ENCODE measurements around the gene ZCCHC4.

- TF ChIP-seq CTCF (optimal IDR thresholded peaks at IDR 0.05 in 1 of 3, IDR thresholded peaks at IDR 0.05 in 1 of 3, conservative IDR thresholded peaks at IDR 0.05 in 1 of 3; ENCODE audit: extremely low read depth in 1 of 3, insufficient read depth in 2 of 3, low read length in 3 of 3) (no peak), EZH2 (IDR thresholded peaks at IDR 0.05; ENCODE audit: low read length) (no peak)
Observed at GRCh38 chr4:25370242-25370641, 57.7 kb downstream of the ZCCHC4 start.

All from keratinocyte (primary cell).